HepG2 (cell line): Measurements from ENCODE around the gene CEBPE. TPM values are rescaled to one million over a fixed set of nuclear protein-coding genes. Genes with fewer than 3 reads are reported as not detected.
A peak's percentile ranks its signal among the peaks of the same experiment; 100 is the strongest.

ENCODE experiments used
- BHLHE40 ChIP-seq: IDR thresholded peaks from 2 replicates; pipeline ENCODE4 v1.6.1; 2011; ENCODE audit warnings: low read length, improper control_type of control experiment
- DRAP1 ChIP-seq: IDR thresholded peaks from 2 replicates; pipeline ENCODE4 v1.6.1; 2016; ENCODE audit warnings: missing genetic modification reagents, missing compliant biosample characterization
- KLF6 ChIP-seq: IDR thresholded peaks from 2 replicates; pipeline ENCODE4 v1.8.0; 2016; ENCODE audit warnings: missing biosample characterization, missing genetic modification reagents
- MEF2D ChIP-seq: sonication (generic); formaldehyde crosslinking; IDR thresholded peaks from 2 replicates; pipeline ENCODE4 v1.5.1; 2020; ENCODE audit warnings: mild to moderate bottlenecking, missing genetic modification reagents
- NFE2L2 ChIP-seq: fragments of 150-350 bp; IDR thresholded peaks from 2 replicates; pipeline ENCODE4 v1.6.1; 2014; ENCODE audit warnings: low read length
- NFIB ChIP-seq: sonication (generic); formaldehyde crosslinking; IDR thresholded peaks from 2 replicates; pipeline ENCODE4 v1.9.0; 2021; ENCODE audit warnings: missing genetic modification reagents, mild to moderate bottlenecking, borderline replicate concordance
- NFYB ChIP-seq: sonication (generic); formaldehyde crosslinking; IDR thresholded peaks from 2 replicates; pipeline ENCODE4 v1.4.0; 2020; ENCODE audit warnings: missing genetic modification reagents
- PBX3 ChIP-seq: sonication (generic); formaldehyde crosslinking; IDR thresholded peaks from 2 replicates; pipeline ENCODE4 v1.8.1; 2023; ENCODE audit warnings: missing genetic modification reagents, inconsistent platforms, borderline replicate concordance
- PHF5A ChIP-seq: IDR thresholded peaks from one replicate; pipeline ENCODE4 v1.6.1; 2018; ENCODE audit warnings: low read depth, missing genetic modification reagents; ENCODE audit not compliant: unreplicated experiment
- ZBTB26 ChIP-seq: IDR thresholded peaks from 2 replicates; pipeline ENCODE4 v1.6.1; 2016; ENCODE audit warnings: missing compliant biosample characterization, missing genetic modification reagents, borderline replicate concordance
- ZBTB33 ChIP-seq: sonication (generic); formaldehyde crosslinking; IDR thresholded peaks from 2 replicates; pipeline ENCODE4 v1.4.0; 2020; ENCODE audit warnings: missing genetic modification reagents
- ZFP37 ChIP-seq: sonication (generic); formaldehyde crosslinking; IDR thresholded peaks from 2 replicates; pipeline ENCODE4 v1.4.0; 2020; ENCODE audit warnings: missing genetic modification reagents, borderline replicate concordance
- ZMYM2 ChIP-seq: sonication (generic); formaldehyde crosslinking; IDR thresholded peaks from 2 replicates; pipeline ENCODE4 v1.8.0; 2022; ENCODE audit warnings: mild to moderate bottlenecking, missing genetic modification reagents
- ZNF160 ChIP-seq: sonication (generic); formaldehyde crosslinking; IDR thresholded peaks from 2 replicates; pipeline ENCODE4 v1.8.0; 2022; ENCODE audit warnings: mild to moderate bottlenecking, inconsistent platforms, missing genetic modification reagents
- ZNF329 ChIP-seq: sonication (generic); formaldehyde crosslinking; IDR thresholded peaks from 2 replicates; pipeline ENCODE4 v1.9.0; 2021; ENCODE audit warnings: low read depth, mild to moderate bottlenecking, missing genetic modification reagents
- ZNF44 ChIP-seq: sonication (generic); formaldehyde crosslinking; IDR thresholded peaks from 2 replicates; pipeline ENCODE4 v1.5.1; 2020; ENCODE audit warnings: mild to moderate bottlenecking, missing genetic modification reagents
- ZNF569 ChIP-seq: sonication (generic); formaldehyde crosslinking; IDR thresholded peaks from 2 replicates; pipeline ENCODE4 v1.5.0; 2020; ENCODE audit warnings: mild to moderate bottlenecking, missing genetic modification reagents, moderate library complexity, borderline replicate concordance
- ZNF7 ChIP-seq: IDR thresholded peaks from 2 replicates; pipeline ENCODE4 v1.6.1; 2016; ENCODE audit warnings: missing biosample characterization, missing genetic modification reagents
- ZNF768 ChIP-seq: sonication (generic); formaldehyde crosslinking; IDR thresholded peaks from 2 replicates; pipeline ENCODE4 v1.4.0; 2020; ENCODE audit warnings: missing genetic modification reagents
- ZNF879 ChIP-seq: sonication (generic); formaldehyde crosslinking; IDR thresholded peaks from 2 replicates; pipeline ENCODE4 v1.8.1; 2023; ENCODE audit warnings: missing genetic modification reagents
- polyA plus RNA-seq, 8 experiments: library from polyadenylated mRNA; depleted of rRNA in 3 of 8; stranded (reverse) in 7 of 8; unstranded in 1 of 8; fragments of >200 nt; fragmentation: Illumina TruSeq in 4 of 8; extraction: Trizol in 4 of 8; gene quantifications; 2 replicates each; pipeline versions ENCODE4 v1.2.1 to v1.2.3, GENCODE V29; 2011 to 2016; ENCODE audit warnings: low read depth in 4 of 8, missing spikeins in 1 of 8, mixed read lengths in 1 of 8; ENCODE audit not compliant: insufficient read depth in 1 of 8
- total RNA-seq, 5 experiments: library from RNA; depleted of rRNA; stranded (reverse); fragments of >200 nt; fragmentation: Illumina TruSeq; extraction: Trizol; gene quantifications; 2 replicates each; pipeline ENCODE4 v1.2.3, GENCODE V29; 2016; ENCODE audit warnings: low read depth in 1 of 5
- TF ChIP-seq, protein P1 (sequence below): sonication (generic); formaldehyde crosslinking; IDR thresholded peaks from 2 replicates; pipeline ENCODE4 v1.4.0; 2020; ENCODE audit warnings: missing genetic modification reagents

Gene CEBPE
- total and polyA plus RNA-seq, 2 of the 13 experiments (the other 11 are each of a cell fraction or from before 2014, with no cell fraction given): 0.09 to 0.11 TPM

GRCh38 chr14:23093991-23094665, 24.9 kb downstream of the CEBPE start (continued):
- TF ChIP-seq MEF2D (CRISPR knock-in tag): no peak
- TF ChIP-seq KLF6 (CRISPR knock-in tag): no peak
- TF ChIP-seq ZFP37 (CRISPR knock-in tag): no peak
- 0 out of 2 replicates have a peak, but pooled peaks have one; percentile 8 for TF ChIP-seq NFE2L2
- peak; percentile 81 for TF ChIP-seq DRAP1 (CRISPR knock-in tag)
- TF ChIP-seq PHF5A (CRISPR knock-in tag): no peak
- no peak; the same call in 1 of the 2 replicates for TF ChIP-seq ZNF160
- TF ChIP-seq, protein P1, sequence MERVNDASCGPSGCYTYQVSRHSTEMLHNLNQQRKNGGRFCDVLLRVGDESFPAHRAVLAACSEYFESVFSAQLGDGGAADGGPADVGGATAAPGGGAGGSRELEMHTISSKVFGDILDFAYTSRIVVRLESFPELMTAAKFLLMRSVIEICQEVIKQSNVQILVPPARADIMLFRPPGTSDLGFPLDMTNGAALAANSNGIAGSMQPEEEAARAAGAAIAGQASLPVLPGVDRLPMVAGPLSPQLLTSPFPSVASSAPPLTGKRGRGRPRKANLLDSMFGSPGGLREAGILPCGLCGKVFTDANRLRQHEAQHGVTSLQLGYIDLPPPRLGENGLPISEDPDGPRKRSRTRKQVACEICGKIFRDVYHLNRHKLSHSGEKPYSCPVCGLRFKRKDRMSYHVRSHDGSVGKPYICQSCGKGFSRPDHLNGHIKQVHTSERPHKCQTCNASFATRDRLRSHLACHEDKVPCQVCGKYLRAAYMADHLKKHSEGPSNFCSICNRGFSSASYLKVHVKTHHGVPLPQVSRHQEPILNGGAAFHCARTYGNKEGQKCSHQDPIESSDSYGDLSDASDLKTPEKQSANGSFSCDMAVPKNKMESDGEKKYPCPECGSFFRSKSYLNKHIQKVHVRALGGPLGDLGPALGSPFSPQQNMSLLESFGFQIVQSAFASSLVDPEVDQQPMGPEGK: peak; percentile 42
- no peak for TF ChIP-seq ZNF879 (CRISPR knock-in tag)
- TF ChIP-seq ZMYM2 (CRISPR knock-in tag): peak; percentile 14; the same call in 1 of the 2 replicates
- no peak for TF ChIP-seq BHLHE40
- no peak for TF ChIP-seq NFIB
- no peak for TF ChIP-seq ZNF768 (CRISPR knock-in tag)
- TF ChIP-seq ZNF569 (CRISPR knock-in tag): no peak
- TF ChIP-seq ZBTB33 (CRISPR knock-in tag): no peak
- TF ChIP-seq ZBTB26: no peak
- TF ChIP-seq ZNF7 (CRISPR knock-in tag): no peak
- TF ChIP-seq PBX3: no peak
- 0 out of 2 replicates have a peak, but pooled peaks have one; percentile 8 for TF ChIP-seq ZNF44 (CRISPR knock-in tag)
- TF ChIP-seq NFYB: no peak; the same call in 1 of the 2 replicates
- TF ChIP-seq ZNF329 (CRISPR knock-in tag): no peak
